Muscle of arm (tissue), 12 donors: ENCODE data around the gene RNF145. TPM values are rescaled to one million over a fixed set of nuclear protein-coding genes. Genes with fewer than 3 reads are reported as not detected.
"Not testable (repeated sequence)": the region's sequence is repeated elsewhere in the genome, so short reads cannot be mapped to it uniquely, and the experiment has no call there.

Source experiments
- DNase-seq: peaks from one replicate; pipeline ENCODE4 v3.0.0-alpha.2; 2013
- polyA plus RNA-seq, 12 donors: library from polyadenylated mRNA; unstranded; fragments of 120-200 nt; gene quantifications; one replicate each; pipeline ENCODE4 v1.2.1, GENCODE V29; 2013; ENCODE audit not compliant: insufficient read length in 12 of 12

RNF145 gene
- polyA plus RNA-seq, 12 donors, result 25.1 to 64.3 (median 37.0) TPM; not detected in 1

DNA sequence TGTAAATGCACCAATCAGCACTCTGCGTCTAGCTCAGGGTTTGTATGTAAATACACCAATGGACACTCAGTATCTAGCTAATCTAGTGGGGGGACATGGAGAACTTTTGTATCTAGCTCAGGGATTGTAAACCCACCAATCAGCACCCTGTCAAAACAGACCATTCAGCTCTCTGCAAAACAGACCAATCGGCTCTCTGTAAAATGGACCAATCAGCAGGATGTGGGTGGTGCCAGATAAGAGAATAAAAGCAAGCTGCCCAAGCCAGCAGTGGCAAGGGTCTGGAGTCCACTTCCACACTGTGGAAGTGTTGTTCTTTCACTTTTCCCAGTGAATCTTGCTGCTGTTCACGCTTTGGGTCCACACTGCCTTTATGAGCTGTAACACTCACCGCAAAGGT, 89.5 kb downstream of the RNF145 start:
- DNase-seq, result not testable (repeated sequence)

DNA sequence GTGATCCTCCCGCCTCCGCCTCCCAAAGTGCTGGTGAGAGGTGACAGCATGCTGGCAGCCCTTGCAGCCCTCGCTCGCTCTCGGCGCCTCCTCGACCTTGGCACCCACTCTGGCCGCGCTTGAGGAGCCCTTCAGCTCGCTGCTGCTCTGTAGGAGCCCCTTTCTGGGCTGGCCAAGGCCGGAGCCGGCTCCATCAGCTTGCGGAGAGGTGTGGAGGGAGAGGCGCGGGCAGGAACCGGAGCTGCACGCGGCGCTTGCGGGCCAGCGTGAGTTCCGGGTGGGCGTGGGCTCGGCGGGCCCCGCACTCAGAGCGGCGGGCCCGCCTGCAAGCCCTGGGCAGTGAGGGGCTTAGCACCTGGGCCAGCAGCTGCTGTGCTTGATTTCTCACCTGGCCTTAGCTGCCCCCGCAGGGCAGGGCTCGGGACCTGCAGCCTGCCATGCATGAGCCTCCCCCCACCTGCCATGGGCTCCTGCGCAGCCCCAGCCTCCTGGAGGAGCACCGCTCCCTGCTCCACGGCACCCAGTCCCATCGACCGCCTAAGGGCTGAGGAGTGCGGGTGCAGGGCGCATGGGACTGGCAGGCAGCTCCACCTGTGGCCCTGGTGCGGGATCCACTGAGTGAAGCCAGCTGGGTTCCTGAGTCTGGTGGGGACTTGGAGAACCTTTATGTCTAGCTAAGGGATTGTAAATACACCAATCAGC, 90.2 kb downstream of the RNF145 start:
- DNase-seq, result not testable (repeated sequence)

GRCh38 chr5:159113405-159113804, 95.9 kb downstream of the RNF145 start:
- no peak for DNase-seq

- DNase-seq, result no peak
These were observed 96.9 kb downstream of the RNF145 start for GRCh38 chr5:159112436-159112835.

Other genes with a start within 250 kb of the RNF145 start
- gene EBF1, start 109.6 kb downstream of the RNF145 start, polyA plus RNA-seq, result 1,000 to 10,000 TPM in 1 of 12 donors, 10 to 100 TPM in 11; 16.2 to 1,015 (median 21.5) TPM
- 10 to 100 TPM in 11 of 12 donors, not detected in 1; 16.6 to 30.4 (median 26.4) TPM for gene UBLCP1, start 53.7 kb upstream of the RNF145 start, polyA plus RNA-seq
- gene IL12B, start 120.9 kb upstream of the RNF145 start, polyA plus RNA-seq, result under 1 TPM in 2 of 12 donors, not detected in 10; 0.06 to 0.12 TPM